HUES48 (cell line): ENCODE measurements around the gene P3H4.

ENCODE experiments used
- H3K27ac ChIP-seq: one replicate; pipeline ENCODE4 v1.7.0; 2013; ENCODE audit warnings: low read depth, low read length, inconsistent platforms
- H3K27me3 ChIP-seq: 2 replicates; pipeline ENCODE4 v1.6.1; 2013; ENCODE audit warnings: mild to moderate bottlenecking, low read length; ENCODE audit not compliant: control insufficient read depth, insufficient read depth
- H3K36me3 ChIP-seq: 2 replicates; pipeline ENCODE4 v1.6.1; 2013; ENCODE audit warnings: low read length; ENCODE audit not compliant: control insufficient read depth, insufficient read depth
- H3K4me1 ChIP-seq: 2 replicates; pipeline ENCODE4 v1.6.1; 2013; ENCODE audit warnings: mild to moderate bottlenecking, low read length; ENCODE audit not compliant: control insufficient read depth, insufficient read depth
- H3K4me3 ChIP-seq: 2 replicates; pipeline ENCODE4 v1.5.1; 2013; ENCODE audit warnings: mild to moderate bottlenecking, low read depth, low read length
- H3K9ac ChIP-seq: 2 replicates; pipeline ENCODE4 v1.6.1; 2013; ENCODE audit warnings: mild to moderate bottlenecking, low read depth, low read length, moderate library complexity
- H3K9me3 ChIP-seq: 2 replicates; pipeline ENCODE4 v1.6.1; 2013; ENCODE audit warnings: low read length; ENCODE audit not compliant: control insufficient read depth, insufficient read depth

Gene P3H4

DNA sequence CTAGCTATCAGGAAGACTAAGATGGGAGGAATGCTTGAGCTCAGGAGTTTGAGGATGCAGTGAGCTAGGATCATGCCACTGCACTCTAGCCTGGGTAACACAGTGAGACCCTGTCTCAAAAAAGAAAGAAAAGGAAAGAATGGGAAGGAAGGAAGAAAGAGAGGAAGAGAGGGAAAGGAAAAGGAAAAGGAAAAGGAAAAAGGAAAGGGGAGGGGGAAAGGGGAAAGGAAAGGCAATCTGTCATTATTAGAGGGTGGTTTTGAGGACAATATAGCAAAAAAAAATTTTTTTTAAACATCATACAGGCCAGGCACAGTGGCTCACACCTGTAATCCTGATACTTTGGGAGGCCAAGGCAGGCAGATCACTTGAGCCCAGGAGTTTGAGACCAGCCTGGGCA lies 45.6 kb downstream of the P3H4 start:
- no peak overlapping the region for H3K4me3 ChIP-seq
- H3K4me1 ChIP-seq = no peaks in the 10 kb centered on the region
- H3K9ac ChIP-seq = no peak overlapping the region
- peaks cover 82% of the 10 kb centered on the region for H3K36me3 ChIP-seq
- no peaks in the 10 kb centered on the region for H3K9me3 ChIP-seq
- no peaks in the 10 kb centered on the region for H3K27me3 ChIP-seq
- H3K27ac ChIP-seq = no peak overlapping the region

DNA sequence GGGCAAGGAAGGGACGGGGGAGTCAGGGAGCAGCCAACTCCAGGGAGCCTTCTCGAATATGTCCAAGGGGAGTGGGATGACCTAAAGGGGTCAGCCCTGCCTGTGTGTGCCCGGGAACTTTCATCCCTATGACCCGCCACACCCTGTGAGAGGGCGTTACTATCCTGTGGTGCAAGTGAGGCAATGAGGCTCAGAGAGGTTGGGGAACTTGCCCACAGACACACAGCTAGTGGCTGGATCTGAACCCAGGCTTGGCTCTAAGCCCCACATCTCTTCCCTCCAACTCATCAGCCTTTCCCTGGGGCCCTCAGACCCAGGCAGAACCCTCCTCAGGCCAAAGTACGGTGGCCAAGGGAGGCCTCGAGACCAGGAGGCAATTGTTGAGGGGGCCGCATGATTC lies 48.4 kb downstream of the P3H4 start:
- H3K9me3 ChIP-seq = no peaks in the 10 kb centered on the region
- H3K36me3 ChIP-seq = peaks cover 75% of the 10 kb centered on the region
- no peaks in the 10 kb centered on the region for H3K27me3 ChIP-seq
- H3K9ac ChIP-seq = no peak overlapping the region
- H3K4me3 ChIP-seq = no peak overlapping the region
- H3K27ac ChIP-seq = no peak overlapping the region
- no peaks in the 10 kb centered on the region for H3K4me1 ChIP-seq

DNA sequence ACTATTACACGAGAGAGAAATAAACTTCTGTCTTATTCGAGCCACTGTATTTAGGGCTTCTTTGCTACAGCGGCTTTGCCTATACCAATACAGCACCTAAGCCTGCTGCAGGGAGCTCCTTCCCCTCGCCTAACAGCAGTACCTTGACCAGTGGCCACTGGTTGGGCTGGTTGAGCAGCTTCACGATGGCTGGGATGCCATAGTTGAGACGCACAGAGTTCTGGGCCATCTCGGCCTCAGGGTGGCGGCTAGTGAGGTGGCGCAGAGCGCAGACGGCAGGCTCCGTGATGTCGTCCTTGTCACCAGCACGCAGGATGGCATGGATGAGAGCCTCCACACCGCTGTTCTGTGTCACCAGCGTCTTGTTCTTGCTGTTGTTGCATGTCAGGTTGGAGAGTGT lies 48.9 kb downstream of the P3H4 start:
- H3K9me3 ChIP-seq = no peaks in the 10 kb centered on the region
- no peaks in the 10 kb centered on the region for H3K27me3 ChIP-seq
- H3K36me3 ChIP-seq = peaks cover 79% of the 10 kb centered on the region
- no peaks in the 10 kb centered on the region for H3K4me1 ChIP-seq
- no peak overlapping the region for H3K4me3 ChIP-seq
- no peak overlapping the region for H3K27ac ChIP-seq
- H3K9ac ChIP-seq = no peak overlapping the region

DNA sequence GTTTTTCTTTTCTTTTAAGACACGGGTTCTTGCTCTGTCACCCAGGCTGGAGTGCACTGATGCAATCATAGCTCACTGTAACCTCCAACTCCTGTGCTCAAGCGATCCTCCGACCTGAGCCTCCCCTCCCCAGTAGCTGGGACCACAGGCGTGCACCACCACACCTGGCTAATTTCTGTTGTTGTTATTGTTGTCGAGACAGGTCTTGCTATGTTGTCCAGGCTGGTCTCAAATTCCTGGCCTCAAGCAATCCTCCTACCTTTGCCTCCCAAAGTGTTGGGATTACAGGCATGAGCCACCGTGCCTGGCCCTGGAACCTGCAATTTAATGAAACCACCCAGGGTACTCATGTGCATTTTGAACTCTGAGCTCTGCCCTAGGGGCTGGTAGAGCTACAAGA lies 49.4 kb downstream of the P3H4 start:
- Histone ChIP-seq H3K9ac (no peak overlapping the region), H3K36me3 (peaks cover 79% of the 10 kb centered on the region), H3K27me3 (no peaks in the 10 kb centered on the region), H3K9me3 (no peaks in the 10 kb centered on the region), H3K4me3 (no peak overlapping the region), H3K27ac (no peak overlapping the region), H3K4me1 (no peaks in the 10 kb centered on the region)

DNA sequence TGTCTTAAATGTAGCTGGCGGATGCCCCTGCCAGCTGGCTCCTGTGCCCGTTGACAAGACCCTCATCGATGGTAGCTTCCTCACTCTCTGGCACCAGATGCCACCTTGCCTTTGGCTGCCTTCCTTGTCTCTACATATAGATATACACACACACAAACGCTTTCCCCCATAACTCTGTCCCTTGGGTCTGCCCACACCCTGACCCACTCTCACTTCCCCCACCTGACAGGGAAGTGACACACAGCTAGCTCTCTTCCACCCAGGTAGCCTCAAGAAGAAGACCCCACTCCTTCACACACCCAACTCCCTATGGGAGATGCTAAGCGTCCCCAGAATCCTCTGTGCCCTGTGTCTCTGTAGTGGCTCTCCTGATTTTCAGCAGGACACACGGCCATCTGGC lies 50.9 kb downstream of the P3H4 start:
- Histone ChIP-seq H3K9ac (no peak overlapping the region), H3K9me3 (no peaks in the 10 kb centered on the region), H3K36me3 (peaks cover 77% of the 10 kb centered on the region), H3K27ac (no peak overlapping the region), H3K4me1 (no peaks in the 10 kb centered on the region), H3K27me3 (no peaks in the 10 kb centered on the region), H3K4me3 (no peak overlapping the region)

DNA sequence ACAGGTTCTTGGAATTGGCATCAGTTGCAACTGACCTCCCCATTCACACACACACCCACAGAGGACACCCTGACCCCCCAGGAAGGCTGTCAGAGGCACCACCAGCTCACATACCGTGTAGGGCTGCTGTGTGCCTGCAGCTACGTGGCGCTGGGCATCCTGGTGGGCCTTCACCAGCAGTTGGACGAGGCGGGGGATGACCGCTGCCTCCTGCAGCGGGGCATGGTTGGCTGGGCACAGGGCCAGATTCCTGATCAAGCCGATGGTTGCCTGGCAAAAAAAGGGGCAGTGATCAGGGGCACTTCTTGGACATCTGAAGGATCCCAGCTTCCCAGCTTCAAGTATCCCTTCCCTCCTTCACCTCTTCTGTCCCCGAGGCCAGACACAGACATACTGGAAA lies 53.1 kb downstream of the P3H4 start:
- Histone ChIP-seq H3K27me3 (no peaks in the 10 kb centered on the region), H3K27ac (no peak overlapping the region), H3K9me3 (no peaks in the 10 kb centered on the region), H3K4me1 (no peaks in the 10 kb centered on the region), H3K4me3 (no peak overlapping the region), H3K36me3 (peaks cover 76% of the 10 kb centered on the region), H3K9ac (no peak overlapping the region)

DNA sequence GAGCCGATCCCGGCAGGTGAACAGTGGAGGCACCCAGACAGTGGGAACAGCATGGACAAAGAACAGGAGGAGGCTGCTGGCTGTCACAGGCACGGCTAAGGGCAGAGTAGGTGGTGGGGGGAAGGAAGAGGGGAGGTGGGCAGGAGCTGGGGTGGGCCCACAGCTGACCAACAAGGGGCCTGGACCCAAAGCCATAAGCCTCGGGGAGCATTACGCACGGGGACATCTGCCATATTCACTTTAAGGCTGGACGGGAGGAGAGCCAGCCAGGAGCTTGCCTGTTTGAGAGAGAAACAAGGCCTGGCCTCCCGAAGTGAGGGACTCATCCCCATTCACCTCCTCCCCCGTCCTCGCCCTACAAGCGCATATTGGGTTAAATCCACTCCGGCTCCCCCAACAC lies 57.7 kb downstream of the P3H4 start:
- Histone ChIP-seq H3K9ac (no peak overlapping the region), H3K4me3 (no peak overlapping the region), H3K27ac (no peak overlapping the region), H3K36me3 (peaks cover 42% of the 10 kb centered on the region), H3K4me1 (no peaks in the 10 kb centered on the region), H3K27me3 (no peaks in the 10 kb centered on the region), H3K9me3 (no peaks in the 10 kb centered on the region)
